Endothelial cell of umbilical vein (primary cell): ENCODE data around the gene ZNF487.

ENCODE experiments used
- FOS ChIP-seq: IDR thresholded peaks from 2 replicates; pipeline ENCODE4 v1.6.1; 2011; ENCODE audit warnings: mild to moderate bottlenecking, low read length, moderate library complexity, borderline replicate concordance; ENCODE audit not compliant: insufficient read depth
- POLR2AphosphoS5 ChIP-seq: IDR thresholded peaks from 2 replicates; pipeline ENCODE4 v1.6.1; 2012; ENCODE audit warnings: low read depth, mild to moderate bottlenecking, control low read depth, low read length, moderate library complexity; ENCODE audit not compliant: insufficient read depth
- TF ChIP-seq, protein P1 (sequence below), 2 donors: IDR thresholded peaks; 1 replicate in 1 of 2; 2 replicates in 1 of 2; pipeline ENCODE4 v1.5.1; 2011; ENCODE audit warnings: low read length in 2 of 2, mild to moderate bottlenecking in 2 of 2, moderate library complexity in 2 of 2, control low read depth in 1 of 2, inconsistent platforms in 1 of 2, low read depth in 1 of 2; ENCODE audit not compliant: insufficient read depth in 1 of 2; ENCODE audit errors: extremely low read depth in 1 of 2
- TF ChIP-seq, protein P2 (sequence below): IDR thresholded peaks from 2 replicates; pipeline ENCODE4 v1.6.1; 2011; ENCODE audit not compliant: insufficient read depth, insufficient read length

DNA sequence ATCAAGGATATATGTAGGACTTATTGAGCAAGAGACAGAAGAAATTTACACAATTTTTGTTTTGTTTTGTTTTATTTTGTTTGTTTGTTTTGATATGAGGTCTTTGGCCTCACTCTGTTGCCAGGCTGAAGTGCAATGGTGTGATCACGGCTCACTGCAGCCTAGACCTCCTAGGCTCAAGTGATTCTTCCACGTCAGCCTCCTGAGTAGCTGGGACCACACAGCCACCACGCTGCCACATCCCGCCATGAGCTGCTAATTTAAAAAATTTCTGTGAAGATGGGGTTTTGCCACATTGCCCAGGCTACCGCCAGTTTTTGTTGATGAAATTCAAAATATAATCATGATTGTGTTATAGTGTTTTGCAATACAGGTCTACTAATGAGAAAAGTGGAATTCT is 54.9 kb downstream of the ZNF487 start:
- TF ChIP-seq, protein P1, sequence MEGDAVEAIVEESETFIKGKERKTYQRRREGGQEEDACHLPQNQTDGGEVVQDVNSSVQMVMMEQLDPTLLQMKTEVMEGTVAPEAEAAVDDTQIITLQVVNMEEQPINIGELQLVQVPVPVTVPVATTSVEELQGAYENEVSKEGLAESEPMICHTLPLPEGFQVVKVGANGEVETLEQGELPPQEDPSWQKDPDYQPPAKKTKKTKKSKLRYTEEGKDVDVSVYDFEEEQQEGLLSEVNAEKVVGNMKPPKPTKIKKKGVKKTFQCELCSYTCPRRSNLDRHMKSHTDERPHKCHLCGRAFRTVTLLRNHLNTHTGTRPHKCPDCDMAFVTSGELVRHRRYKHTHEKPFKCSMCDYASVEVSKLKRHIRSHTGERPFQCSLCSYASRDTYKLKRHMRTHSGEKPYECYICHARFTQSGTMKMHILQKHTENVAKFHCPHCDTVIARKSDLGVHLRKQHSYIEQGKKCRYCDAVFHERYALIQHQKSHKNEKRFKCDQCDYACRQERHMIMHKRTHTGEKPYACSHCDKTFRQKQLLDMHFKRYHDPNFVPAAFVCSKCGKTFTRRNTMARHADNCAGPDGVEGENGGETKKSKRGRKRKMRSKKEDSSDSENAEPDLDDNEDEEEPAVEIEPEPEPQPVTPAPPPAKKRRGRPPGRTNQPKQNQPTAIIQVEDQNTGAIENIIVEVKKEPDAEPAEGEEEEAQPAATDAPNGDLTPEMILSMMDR (IDR thresholded peaks at IDR 0.05; ENCODE audit: extremely low read depth in 1 of 2, insufficient read depth in 1 of 2, low read depth in 1 of 2, low read length in 2 of 2), result no peak
- no peak for TF ChIP-seq FOS
- TF ChIP-seq, protein P2, sequence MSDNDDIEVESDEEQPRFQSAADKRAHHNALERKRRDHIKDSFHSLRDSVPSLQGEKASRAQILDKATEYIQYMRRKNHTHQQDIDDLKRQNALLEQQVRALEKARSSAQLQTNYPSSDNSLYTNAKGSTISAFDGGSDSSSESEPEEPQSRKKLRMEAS, result no peak
- no peak for TF ChIP-seq POLR2AphosphoS5
